Tibial nerve (tissue), 3 donors: ENCODE results near the gene RNF126.

Experiments used
- CTCF ChIP-seq, 5 experiments: fragments of 200-600 bp in 3 of 5; fragments of 450-650 bp in 2 of 5; sonication (generic) in 3 of 5; IDR thresholded peaks; one replicate each; pipeline ENCODE4 v1.5.1; 2016 to 2019; ENCODE audit warnings: antibody characterized with exemption in 5 of 5, mild to moderate bottlenecking in 3 of 5, moderate library complexity in 2 of 5
- POLR2A ChIP-seq, 2 donors: fragments of 450-650 bp; IDR thresholded peaks; one replicate each; pipeline ENCODE4 v1.6.1; 2017; ENCODE audit warnings: antibody characterized with exemption in 2 of 2, mild to moderate bottlenecking in 2 of 2, moderate library complexity in 2 of 2

- no peak for TF ChIP-seq CTCF (IDR thresholded peaks at IDR 0.05)
- peak in 1 of 2 donors; percentile 15 for TF ChIP-seq POLR2A (IDR thresholded peaks at IDR 0.05)
Measured at GRCh38 chr19:674282-675151, 11.5 kb upstream of the RNF126 start.
